Measurements from ENCODE around the gene LIFR. TPM values are rescaled to one million over a fixed set of nuclear protein-coding genes. Genes with fewer than 3 reads are reported as not detected.

LIFR gene
- polyA plus RNA-seq, 1 donor (not counting 4 experiments of a cell fraction or from before 2014, with no cell fraction given) = 1.1 TPM

DNA sequence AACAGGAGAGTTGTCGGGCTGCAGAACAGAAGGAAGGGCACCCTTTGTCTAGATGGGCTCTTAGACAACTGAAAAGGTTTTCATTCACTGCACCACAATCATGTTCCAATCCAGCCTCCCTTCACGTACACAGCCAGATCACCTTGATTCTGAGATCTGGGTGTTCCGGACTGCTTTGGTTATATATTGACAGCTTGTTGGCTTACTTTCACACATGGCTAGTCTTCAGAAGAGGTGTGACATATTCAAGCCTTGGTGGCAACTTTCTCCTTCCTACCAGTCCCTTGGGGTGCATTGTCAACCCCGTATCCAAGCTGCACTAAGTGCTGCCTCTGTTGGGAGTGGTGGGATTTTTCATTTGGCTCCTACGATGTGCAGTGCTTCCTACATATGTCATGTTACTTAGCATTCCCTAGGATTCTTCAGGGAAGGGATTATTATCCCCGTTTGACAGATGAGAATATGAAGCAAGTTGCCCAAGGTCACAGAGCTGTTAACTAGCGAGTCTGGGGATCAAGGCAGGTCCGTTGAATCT lies 100.6 kb downstream of the LIFR start:
- Histone ChIP-seq H3K27me3 (ENCODE audit: control insufficient read depth, extremely low read depth, insufficient read depth, low read length) (no peaks in the 10 kb centered on the region), H3K4me2 (ENCODE audit: control insufficient read depth, extremely low read depth, insufficient read depth, low read depth, low read length) (no peak overlapping the region), H3K4me3 (ENCODE audit: control insufficient read depth in 2 of 3, extremely low read depth in 1 of 3, insufficient read depth in 2 of 3, low read depth in 1 of 3, low read length in 3 of 3) (no peak overlapping the region), H3K9me3 (ENCODE audit: control insufficient read depth, low read depth, low read length) (no peaks in the 10 kb centered on the region), H4K20me1 (ENCODE audit: control insufficient read depth, extremely low read depth, insufficient read depth, low read length) (no peaks in the 10 kb centered on the region), H3K27ac (ENCODE audit: control insufficient read depth, insufficient read depth, low read length) (no peak overlapping the region), H3K79me2 (ENCODE audit: control insufficient read depth, insufficient read depth, low read length) (no peaks in the 10 kb centered on the region), H3K9ac (ENCODE audit: control insufficient read depth, extremely low read depth, insufficient read depth, low read length) (no peak overlapping the region), H2AFZ (ENCODE audit: control insufficient read depth, low read length) (no peak overlapping the region), H3K4me1 (ENCODE audit: control insufficient read depth, extremely low read depth, insufficient read depth, low read length) (peaks cover 5% of the 10 kb centered on the region), H3K36me3 (ENCODE audit: control insufficient read depth in 2 of 2, extremely low read depth in 1 of 2, insufficient read depth in 2 of 2, low read length in 2 of 2) (no peaks in the 10 kb centered on the region), H3K9me1 (ENCODE audit: control insufficient read depth, extremely low read depth, insufficient read depth, low read length) (no peaks in the 10 kb centered on the region)
- TF ChIP-seq EZH2 (IDR thresholded peaks at IDR 0.05; ENCODE audit: low read length) (no peak), CTCF (optimal IDR thresholded peaks at IDR 0.05 in 1 of 3, IDR thresholded peaks at IDR 0.05 in 1 of 3, conservative IDR thresholded peaks at IDR 0.05 in 1 of 3; ENCODE audit: extremely low read depth in 1 of 3, insufficient read depth in 2 of 3, low read length in 3 of 3) (no peak)
- DNase-seq (ENCODE audit: low read depth, low spot score) (no peak), FAIRE-seq (no peak)
- dilution Hi-C loops (cut with MboI; ENCODE audit: extremely low pct_ligation_motif_present, low sequenced_read_pairs) = no loop called here

GRCh38 chr5:38453921-38454320 lies 102.5 kb downstream of the LIFR start:
- no peaks in the 10 kb centered on the region for H3K36me3 ChIP-seq (ENCODE audit: control insufficient read depth in 2 of 2, extremely low read depth in 1 of 2, insufficient read depth in 2 of 2, low read length in 2 of 2)
- FAIRE-seq (no peak), DNase-seq (ENCODE audit: low read depth, low spot score) (no peak)
- H4K20me1 ChIP-seq (ENCODE audit: control insufficient read depth, extremely low read depth, insufficient read depth, low read length) = no peaks in the 10 kb centered on the region
- H3K4me1 ChIP-seq (ENCODE audit: control insufficient read depth, extremely low read depth, insufficient read depth, low read length) = peaks cover 5% of the 10 kb centered on the region
- H3K9me1 ChIP-seq (ENCODE audit: control insufficient read depth, extremely low read depth, insufficient read depth, low read length) = no peaks in the 10 kb centered on the region
- no peak overlapping the region for H3K27ac ChIP-seq (ENCODE audit: control insufficient read depth, insufficient read depth, low read length)
- no peaks in the 10 kb centered on the region for H3K27me3 ChIP-seq (ENCODE audit: control insufficient read depth, extremely low read depth, insufficient read depth, low read length)
- H3K4me2 ChIP-seq (ENCODE audit: control insufficient read depth, extremely low read depth, insufficient read depth, low read depth, low read length) = no peak overlapping the region
- H3K9me3 ChIP-seq (ENCODE audit: control insufficient read depth, low read depth, low read length) = no peaks in the 10 kb centered on the region
- no peak overlapping the region for H3K4me3 ChIP-seq (ENCODE audit: control insufficient read depth in 2 of 3, extremely low read depth in 1 of 3, insufficient read depth in 2 of 3, low read depth in 1 of 3, low read length in 3 of 3)
- no peak overlapping the region for H2AFZ ChIP-seq (ENCODE audit: control insufficient read depth, low read length)
- no peaks in the 10 kb centered on the region for H3K79me2 ChIP-seq (ENCODE audit: control insufficient read depth, insufficient read depth, low read length)
- dilution Hi-C loops (cut with MboI; ENCODE audit: extremely low pct_ligation_motif_present, low sequenced_read_pairs) = no loop called here
- TF ChIP-seq CTCF (optimal IDR thresholded peaks at IDR 0.05 in 1 of 3, IDR thresholded peaks at IDR 0.05 in 1 of 3, conservative IDR thresholded peaks at IDR 0.05 in 1 of 3; ENCODE audit: extremely low read depth in 1 of 3, insufficient read depth in 2 of 3, low read length in 3 of 3) = no peak
- no peak for TF ChIP-seq EZH2 (IDR thresholded peaks at IDR 0.05; ENCODE audit: low read length)
- no peak overlapping the region for H3K9ac ChIP-seq (ENCODE audit: control insufficient read depth, extremely low read depth, insufficient read depth, low read length)
